Neural cell (in vitro differentiated cells): ENCODE data around the gene ADGRB3. TPM values are rescaled to one million over a fixed set of nuclear protein-coding genes. Genes with fewer than 3 reads are reported as not detected.

Source experiments
- H2AFZ ChIP-seq: fragments of 200-600, 300-800 bp; sonication (generic), shearing (Covaris generic); 2 replicates; pipeline ENCODE4 v1.6.0; 2014; ENCODE audit warnings: low read depth, mild to moderate bottlenecking, antibody characterized with exemption, low read length, moderate library complexity
- H3F3A ChIP-seq: fragments of 200-600 bp; shearing (Covaris generic); 2 replicates; pipeline ENCODE4 v1.6.1; 2016; ENCODE audit warnings: mild to moderate bottlenecking, moderate library complexity, mixed read lengths, antibody characterized with exemption, low read length; ENCODE audit not compliant: insufficient read depth, poor library complexity, severe bottlenecking
- H3K27ac ChIP-seq: fragments of 200-600, 300-800 bp; sonication (generic), shearing (Covaris generic); 2 replicates; pipeline ENCODE4 v1.5.1; 2014; ENCODE audit warnings: mild to moderate bottlenecking, low read length, moderate library complexity
- H3K27me3 ChIP-seq: fragments of 300-800, 200-600 bp; sonication (generic), shearing (Covaris generic); 2 replicates; pipeline ENCODE4 v1.6.0; 2014; ENCODE audit warnings: mild to moderate bottlenecking, low read depth, low read length, moderate library complexity; ENCODE audit not compliant: insufficient read depth
- H3K36me3 ChIP-seq: fragments of 300-800, 200-600 bp; sonication (generic), shearing (Covaris generic); 2 replicates; pipeline ENCODE4 v1.5.1; 2014; ENCODE audit warnings: mild to moderate bottlenecking, antibody characterized with exemption, low read length, moderate library complexity; ENCODE audit not compliant: insufficient read depth
- H3K4me2 ChIP-seq: fragments of 300-800, 200-600 bp; sonication (generic), shearing (Covaris generic); 2 replicates; pipeline ENCODE4 v1.6.0; 2014; ENCODE audit warnings: mild to moderate bottlenecking, low read length
- H3K4me3 ChIP-seq: fragments of 300-800, 200-600 bp; sonication (generic), shearing (Covaris generic); 2 replicates; pipeline ENCODE4 v1.5.1; 2014; ENCODE audit warnings: mild to moderate bottlenecking, low read length, moderate library complexity
- H3K79me2 ChIP-seq: fragments of 200-600 bp; shearing (Covaris generic); replicated peaks from 2 replicates; pipeline ENCODE4 v1.6.0; 2014; ENCODE audit warnings: mild to moderate bottlenecking, low read length, moderate library complexity; ENCODE audit not compliant: insufficient read depth
- H3K9ac ChIP-seq: fragments of 300-800, 200-600 bp; sonication (generic), shearing (Covaris generic); 2 replicates; pipeline ENCODE4 v1.6.1; 2016; ENCODE audit warnings: mild to moderate bottlenecking, low read length, mixed read lengths
- H3K9me2 ChIP-seq: fragments of 200-600 bp; shearing (Covaris generic); 2 replicates; pipeline ENCODE4 v1.6.1; 2016; ENCODE audit warnings: mild to moderate bottlenecking, low read length, mixed read lengths; ENCODE audit not compliant: insufficient read depth
- H3K9me3 ChIP-seq: fragments of 200-600, 300-800 bp; sonication (generic), shearing (Covaris generic); 2 replicates; pipeline ENCODE4 v1.6.1; 2016; ENCODE audit warnings: mild to moderate bottlenecking, mixed run types, low read length, moderate library complexity, mixed read lengths
- H4K20me1 ChIP-seq: fragments of 200-600 bp; shearing (Covaris generic); 2 replicates; pipeline ENCODE4 v1.6.1; 2016; ENCODE audit warnings: mild to moderate bottlenecking, mixed run types; ENCODE audit not compliant: insufficient read depth
- CTCF ChIP-seq: fragments of 450-650 bp; IDR thresholded peaks from 2 replicates; pipeline ENCODE4 v1.5.1; 2014; ENCODE audit warnings: antibody characterized with exemption, mild to moderate bottlenecking, moderate library complexity; ENCODE audit not compliant: poor library complexity, severe bottlenecking
- EP300 ChIP-seq: fragments of 450-650 bp; conservative IDR thresholded peaks from 2 replicates; pipeline ENCODE4 v1.6.1; 2014; ENCODE audit warnings: antibody characterized with exemption, mild to moderate bottlenecking, moderate library complexity; ENCODE audit not compliant: poor library complexity, severe bottlenecking
- EZH2 ChIP-seq: fragments of 200-600, 300-800 bp; shearing (Covaris generic), sonication (generic); IDR thresholded peaks from 2 replicates; pipeline ENCODE4 v1.6.1; 2014; ENCODE audit warnings: antibody characterized with exemption, low read length, borderline replicate concordance, mild to moderate bottlenecking; ENCODE audit not compliant: insufficient read depth, poor library complexity, severe bottlenecking
- MXI1 ChIP-seq: fragments of 450-650 bp; conservative IDR thresholded peaks from 2 replicates; pipeline ENCODE4 v1.6.1; 2014; ENCODE audit warnings: antibody characterized with exemption, mild to moderate bottlenecking; ENCODE audit not compliant: poor library complexity, severe bottlenecking
- POLR2AphosphoS5 ChIP-seq: IDR thresholded peaks from 2 replicates; pipeline ENCODE4 v1.6.1; 2012
- RAD21 ChIP-seq: fragments of 450-650 bp; conservative IDR thresholded peaks from 2 replicates; pipeline ENCODE4 v1.6.1; 2014; ENCODE audit warnings: antibody characterized with exemption, mild to moderate bottlenecking, moderate library complexity
- SMC3 ChIP-seq: fragments of 450-650 bp; conservative IDR thresholded peaks from 2 replicates; pipeline ENCODE4 v1.6.1; 2014; ENCODE audit warnings: antibody characterized with exemption, mild to moderate bottlenecking, moderate library complexity; ENCODE audit not compliant: poor library complexity
- TAF1 ChIP-seq: IDR thresholded peaks from 2 replicates; pipeline ENCODE4 v1.6.1; 2012; ENCODE audit warnings: low read depth
- polyA plus RNA-seq: library from polyadenylated mRNA; depleted of rRNA; stranded (reverse); fragments of >200 nt; gene quantifications from 2 replicates; pipeline ENCODE4 v1.2.3, GENCODE V29; 2014
- TF ChIP-seq, protein P1 (sequence below): IDR thresholded peaks from 2 replicates; pipeline ENCODE4 v1.6.1; 2012; ENCODE audit warnings: borderline replicate concordance

The ADGRB3 gene
- polyA plus RNA-seq, 1 donor from 2014 or later = 66.5 TPM

- no peaks in the 10 kb centered on the region for H3K79me2 ChIP-seq
- TF ChIP-seq RAD21 = no peak
- no peak for TF ChIP-seq SMC3
- TF ChIP-seq, protein P1, sequence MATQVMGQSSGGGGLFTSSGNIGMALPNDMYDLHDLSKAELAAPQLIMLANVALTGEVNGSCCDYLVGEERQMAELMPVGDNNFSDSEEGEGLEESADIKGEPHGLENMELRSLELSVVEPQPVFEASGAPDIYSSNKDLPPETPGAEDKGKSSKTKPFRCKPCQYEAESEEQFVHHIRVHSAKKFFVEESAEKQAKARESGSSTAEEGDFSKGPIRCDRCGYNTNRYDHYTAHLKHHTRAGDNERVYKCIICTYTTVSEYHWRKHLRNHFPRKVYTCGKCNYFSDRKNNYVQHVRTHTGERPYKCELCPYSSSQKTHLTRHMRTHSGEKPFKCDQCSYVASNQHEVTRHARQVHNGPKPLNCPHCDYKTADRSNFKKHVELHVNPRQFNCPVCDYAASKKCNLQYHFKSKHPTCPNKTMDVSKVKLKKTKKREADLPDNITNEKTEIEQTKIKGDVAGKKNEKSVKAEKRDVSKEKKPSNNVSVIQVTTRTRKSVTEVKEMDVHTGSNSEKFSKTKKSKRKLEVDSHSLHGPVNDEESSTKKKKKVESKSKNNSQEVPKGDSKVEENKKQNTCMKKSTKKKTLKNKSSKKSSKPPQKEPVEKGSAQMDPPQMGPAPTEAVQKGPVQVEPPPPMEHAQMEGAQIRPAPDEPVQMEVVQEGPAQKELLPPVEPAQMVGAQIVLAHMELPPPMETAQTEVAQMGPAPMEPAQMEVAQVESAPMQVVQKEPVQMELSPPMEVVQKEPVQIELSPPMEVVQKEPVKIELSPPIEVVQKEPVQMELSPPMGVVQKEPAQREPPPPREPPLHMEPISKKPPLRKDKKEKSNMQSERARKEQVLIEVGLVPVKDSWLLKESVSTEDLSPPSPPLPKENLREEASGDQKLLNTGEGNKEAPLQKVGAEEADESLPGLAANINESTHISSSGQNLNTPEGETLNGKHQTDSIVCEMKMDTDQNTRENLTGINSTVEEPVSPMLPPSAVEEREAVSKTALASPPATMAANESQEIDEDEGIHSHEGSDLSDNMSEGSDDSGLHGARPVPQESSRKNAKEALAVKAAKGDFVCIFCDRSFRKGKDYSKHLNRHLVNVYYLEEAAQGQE = no peak
- no peak for TF ChIP-seq TAF1
- H3K9me3 ChIP-seq = no peaks in the 10 kb centered on the region
- H3K27me3 ChIP-seq = no peaks in the 10 kb centered on the region
- no peak overlapping the region for H3K4me2 ChIP-seq
- H2AFZ ChIP-seq = no peak overlapping the region
- H4K20me1 ChIP-seq = no peaks in the 10 kb centered on the region
- H3K9ac ChIP-seq = no peak overlapping the region
- no peak overlapping the region for H3K4me3 ChIP-seq
- no peaks in the 10 kb centered on the region for H3K36me3 ChIP-seq
- no peaks in the 10 kb centered on the region for H3F3A ChIP-seq
- H3K9me2 ChIP-seq = no peaks in the 10 kb centered on the region
- no peak overlapping the region for H3K27ac ChIP-seq
Measured at GRCh38 chr6:69096681-69097080, 461.6 kb downstream of the ADGRB3 start.

- Histone ChIP-seq H3K27me3 (no peaks in the 10 kb centered on the region), H3K27ac (no peak overlapping the region), H2AFZ (no peak overlapping the region), H3K36me3 (no peaks in the 10 kb centered on the region), H3K79me2 (no peaks in the 10 kb centered on the region), H3K4me3 (no peak overlapping the region), H3K9me3 (no peaks in the 10 kb centered on the region), H3K9me2 (no peaks in the 10 kb centered on the region), H3F3A (no peaks in the 10 kb centered on the region), H3K9ac (no peak overlapping the region), H3K4me2 (no peak overlapping the region), H4K20me1 (no peaks in the 10 kb centered on the region)
- TF ChIP-seq RAD21 = no peak
- no peak for TF ChIP-seq TAF1
- TF ChIP-seq EZH2 = no peak
- TF ChIP-seq, protein P1 = no peak
- TF ChIP-seq EP300 = no peak
- no peak for TF ChIP-seq MXI1
- TF ChIP-seq SMC3 = no peak
- no peak for TF ChIP-seq POLR2AphosphoS5
- no peak for TF ChIP-seq CTCF
Measured at GRCh38 chr6:69097948-69098347, 462.9 kb downstream of the ADGRB3 start.
